ENCODE data around the gene NF2. TPM values are rescaled to one million over a fixed set of nuclear protein-coding genes. Genes with fewer than 3 reads are reported as not detected.
A peak's percentile ranks its signal among the peaks of the same experiment; 100 is the strongest.

NF2 gene
- total RNA-seq, 1 donor from 2014 or later: 38.5 TPM

GRCh38 chr22:29737251-29738117, 134.1 kb downstream of the NF2 start:
- intact Hi-C loops (cut with micrococcal nuclease): no loop called here
- peaks cover 8% of the 10 kb centered on the region for H3K4me1 ChIP-seq
- no peak overlapping the region for H3K27ac ChIP-seq (replicated peaks)
- H3K4me3 ChIP-seq: no peak overlapping the region
- no peaks in the 10 kb centered on the region for H3K27me3 ChIP-seq (ENCODE audit: low read depth)
- peak; percentile 22 for DNase-seq
- H3K36me3 ChIP-seq: peaks cover 57% of the 10 kb centered on the region
- no peaks in the 10 kb centered on the region for H3K9me3 ChIP-seq (replicated peaks)
- TF ChIP-seq CTCF (IDR thresholded peaks at IDR 0.05; ENCODE audit: borderline replicate concordance): no peak

- intact Hi-C loops (cut with micrococcal nuclease): no loop called here
- Histone ChIP-seq H3K4me1 (peaks cover 8% of the 10 kb centered on the region), H3K36me3 (peaks cover 56% of the 10 kb centered on the region), H3K27ac (replicated peaks) (no peak overlapping the region), H3K4me3 (no peak overlapping the region), H3K9me3 (replicated peaks) (no peaks in the 10 kb centered on the region), H3K27me3 (ENCODE audit: low read depth) (no peaks in the 10 kb centered on the region)
- TF ChIP-seq CTCF (IDR thresholded peaks at IDR 0.05; ENCODE audit: borderline replicate concordance): no peak
- DNase-seq: no peak
Observed at GRCh38 chr22:29738118-29738815, 134.8 kb downstream of the NF2 start.

- H3K36me3 ChIP-seq: peaks cover 45% of the 10 kb centered on the region
- H3K4me3 ChIP-seq: no peak overlapping the region
- no peaks in the 10 kb centered on the region for H3K4me1 ChIP-seq
- TF ChIP-seq CTCF (IDR thresholded peaks at IDR 0.05; ENCODE audit: borderline replicate concordance): no peak
- H3K27ac ChIP-seq (replicated peaks): no peak overlapping the region
- no peaks in the 10 kb centered on the region for H3K9me3 ChIP-seq (replicated peaks)
- intact Hi-C loops (cut with micrococcal nuclease): no loop called here
- no peak for DNase-seq
- H3K27me3 ChIP-seq (ENCODE audit: low read depth): no peaks in the 10 kb centered on the region
Observed at GRCh38 chr22:29739346-29739875, 136.0 kb downstream of the NF2 start.

- H3K4me1 ChIP-seq: no peaks in the 10 kb centered on the region
- H3K9me3 ChIP-seq (replicated peaks): no peaks in the 10 kb centered on the region
- no peak overlapping the region for H3K27ac ChIP-seq (replicated peaks)
- no peak for TF ChIP-seq CTCF (IDR thresholded peaks at IDR 0.05; ENCODE audit: borderline replicate concordance)
- no peak overlapping the region for H3K4me3 ChIP-seq
- intact Hi-C loops (cut with micrococcal nuclease): no loop called here
- peaks cover 48% of the 10 kb centered on the region for H3K36me3 ChIP-seq
- H3K27me3 ChIP-seq (ENCODE audit: low read depth): no peaks in the 10 kb centered on the region
- DNase-seq: no peak
Observed at GRCh38 chr22:29740216-29740615, 136.8 kb downstream of the NF2 start.

- no peak for DNase-seq
- no peak overlapping the region for H3K27ac ChIP-seq (replicated peaks)
- peaks cover 61% of the 10 kb centered on the region for H3K36me3 ChIP-seq
- H3K27me3 ChIP-seq (ENCODE audit: low read depth): no peaks in the 10 kb centered on the region
- no peak for TF ChIP-seq CTCF (IDR thresholded peaks at IDR 0.05; ENCODE audit: borderline replicate concordance)
- no peaks in the 10 kb centered on the region for H3K9me3 ChIP-seq (replicated peaks)
- no peaks in the 10 kb centered on the region for H3K4me1 ChIP-seq
- H3K4me3 ChIP-seq: no peak overlapping the region
- intact Hi-C loops (cut with micrococcal nuclease): no loop called here
Observed at GRCh38 chr22:29741926-29742325, 138.5 kb downstream of the NF2 start.

Measured in left ventricle myocardium inferior (tissue), 1 donor.